ENCODE measurements around the gene AUH.
A peak's percentile ranks its signal among the peaks of the same experiment; 100 is the strongest.
"Not testable (repeated sequence)": the region's sequence is repeated elsewhere in the genome, so short reads cannot be mapped to it uniquely, and the experiment has no call there.

The AUH gene

DNA sequence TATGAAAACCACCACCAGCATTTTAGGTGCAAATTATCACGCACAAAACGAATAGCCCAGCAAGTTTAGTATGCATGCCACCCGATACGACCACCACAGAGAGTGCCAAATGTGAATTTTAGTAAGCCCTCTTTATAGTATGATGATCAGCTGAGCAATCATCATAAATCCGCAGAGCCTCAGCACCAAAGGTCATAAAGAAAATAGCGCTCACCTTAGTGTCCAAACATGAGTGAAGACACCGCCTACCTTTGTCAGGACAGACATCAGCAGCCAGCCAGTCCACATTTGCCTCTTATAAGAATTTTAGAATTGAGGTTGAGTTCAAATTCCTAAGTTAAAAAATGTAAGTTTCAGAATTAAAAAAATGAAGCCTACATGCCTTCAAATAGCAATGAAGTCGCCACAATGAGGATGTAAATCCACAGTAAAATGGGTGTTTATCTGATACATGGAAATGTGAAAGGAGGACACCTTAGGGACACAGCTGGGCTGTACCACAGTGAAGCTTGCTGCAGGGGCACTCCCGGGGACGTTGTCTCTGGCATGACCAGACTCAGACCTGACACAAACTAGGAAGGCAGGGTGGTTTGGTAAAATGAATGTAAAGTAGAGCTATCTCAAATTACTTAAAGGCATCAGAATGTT, 149.0 kb downstream of the AUH start:
- peaks cover 7% of the 10 kb centered on the region for H3K36me3 Mint-ChIP-seq
- no peaks in the 10 kb centered on the region for H3K9me3 Mint-ChIP-seq (ENCODE audit: low read depth)
- peaks cover 43% of the 10 kb centered on the region for H3K4me1 Mint-ChIP-seq (ENCODE audit: low read depth)
- H3K27ac Mint-ChIP-seq: peak overlapping the region; percentile 97
- peak overlapping the region; percentile 10 for H3K4me3 Mint-ChIP-seq
- no peaks in the 10 kb centered on the region for H3K27me3 Mint-ChIP-seq

DNA sequence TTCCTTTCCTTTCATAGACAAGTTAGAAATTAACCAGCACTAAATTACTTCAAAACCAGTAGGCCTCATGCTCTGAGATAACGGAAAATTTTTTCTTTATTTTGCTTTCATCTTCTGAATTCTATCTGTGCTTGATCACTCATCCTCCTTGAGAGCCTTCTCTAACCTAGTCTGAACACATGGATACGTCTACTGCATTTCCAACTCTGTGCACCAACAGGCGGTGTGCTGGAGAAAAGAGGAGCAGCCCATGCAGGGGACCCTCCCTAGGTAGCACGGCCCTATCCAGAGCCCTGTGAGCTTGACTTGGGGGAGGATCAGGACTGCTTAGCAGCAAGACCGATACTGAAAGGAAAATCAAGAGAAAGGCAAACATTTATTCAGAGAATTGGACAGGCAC, 149.8 kb downstream of the AUH start:
- Mint-ChIP-seq H3K36me3 (peaks cover 4% of the 10 kb centered on the region), H3K4me3 (peak overlapping the region; percentile 44), H3K4me1 (ENCODE audit: low read depth) (peaks cover 51% of the 10 kb centered on the region), H3K27me3 (no peaks in the 10 kb centered on the region), H3K27ac (peak overlapping the region; percentile 97), H3K9me3 (ENCODE audit: low read depth) (no peaks in the 10 kb centered on the region)

DNA sequence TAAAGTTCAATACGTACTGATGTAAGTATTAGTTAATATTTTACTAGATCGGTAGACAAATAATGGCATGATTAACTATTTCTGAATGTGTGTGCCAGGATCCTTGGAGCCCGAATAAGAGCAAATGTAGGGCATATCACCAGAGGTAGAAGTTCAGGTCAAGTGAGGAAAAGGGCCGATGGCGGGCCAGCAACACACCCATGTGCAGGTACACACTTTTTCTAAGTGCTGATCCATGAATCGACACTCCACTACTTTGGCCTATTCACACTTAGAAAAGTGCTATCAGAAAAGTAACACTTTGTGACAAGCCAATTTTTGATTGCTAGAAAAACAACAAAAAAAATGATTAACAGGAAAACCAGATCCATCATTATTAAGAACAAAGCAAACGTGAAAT, 150.3 kb downstream of the AUH start:
- no peaks in the 10 kb centered on the region for H3K9me3 Mint-ChIP-seq (ENCODE audit: low read depth)
- peak overlapping the region; percentile 44 for H3K4me3 Mint-ChIP-seq
- peaks cover 56% of the 10 kb centered on the region for H3K4me1 Mint-ChIP-seq (ENCODE audit: low read depth)
- H3K27me3 Mint-ChIP-seq: no peaks in the 10 kb centered on the region
- H3K36me3 Mint-ChIP-seq: peaks cover 4% of the 10 kb centered on the region
- peak overlapping the region; percentile 97 for H3K27ac Mint-ChIP-seq

DNA sequence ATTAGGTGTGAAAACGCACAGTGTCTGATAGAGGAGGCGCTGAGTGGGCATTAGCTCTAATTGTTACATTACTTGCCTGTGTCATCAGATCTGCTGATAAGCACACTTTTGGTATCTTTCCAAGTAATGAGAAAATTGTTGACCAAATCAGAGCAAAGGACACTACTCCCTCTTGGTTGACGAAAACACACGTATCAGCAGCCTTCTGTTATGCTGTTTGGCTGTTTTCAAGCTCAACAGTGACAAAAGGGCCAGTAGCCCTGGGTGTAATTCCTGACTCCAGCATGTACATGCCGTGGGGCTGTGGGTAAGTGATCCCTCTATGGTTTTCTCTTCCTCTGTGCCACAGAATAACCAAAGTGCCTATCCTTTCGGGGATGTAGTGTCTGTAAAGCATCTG, 151.4 kb downstream of the AUH start:
- Mint-ChIP-seq H3K4me3 (no peak overlapping the region), H3K36me3 (peaks cover 2% of the 10 kb centered on the region), H3K9me3 (ENCODE audit: low read depth) (no peaks in the 10 kb centered on the region), H3K27me3 (no peaks in the 10 kb centered on the region), H3K4me1 (ENCODE audit: low read depth) (peaks cover 59% of the 10 kb centered on the region), H3K27ac (peak overlapping the region; percentile 73)

DNA sequence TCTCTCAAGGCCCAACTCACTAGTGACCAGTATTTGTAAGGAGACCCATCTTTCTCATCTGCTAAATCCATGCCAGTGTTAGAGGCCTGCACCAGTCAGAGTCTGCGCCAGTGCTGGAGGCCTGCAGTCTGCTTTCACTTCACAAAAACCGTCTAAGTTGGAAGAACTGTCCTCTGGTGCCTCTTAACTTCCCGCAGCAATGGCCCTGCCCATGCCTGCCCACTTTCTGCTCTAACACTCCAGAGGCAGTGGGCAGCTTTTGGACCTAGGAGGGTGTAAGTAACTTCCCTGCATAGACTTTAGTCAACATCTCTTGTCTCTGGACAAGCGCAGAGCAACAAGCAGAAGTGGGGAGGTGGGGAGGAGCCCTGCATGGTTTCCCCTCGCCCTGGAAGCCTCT, 152.9 kb downstream of the AUH start:
- Mint-ChIP-seq H3K36me3 (peaks cover 2% of the 10 kb centered on the region), H3K4me1 (ENCODE audit: low read depth) (peaks cover 61% of the 10 kb centered on the region), H3K4me3 (peak overlapping the region; percentile 75), H3K27ac (peak overlapping the region; percentile 99), H3K9me3 (ENCODE audit: low read depth) (no peaks in the 10 kb centered on the region), H3K27me3 (no peaks in the 10 kb centered on the region)

DNA sequence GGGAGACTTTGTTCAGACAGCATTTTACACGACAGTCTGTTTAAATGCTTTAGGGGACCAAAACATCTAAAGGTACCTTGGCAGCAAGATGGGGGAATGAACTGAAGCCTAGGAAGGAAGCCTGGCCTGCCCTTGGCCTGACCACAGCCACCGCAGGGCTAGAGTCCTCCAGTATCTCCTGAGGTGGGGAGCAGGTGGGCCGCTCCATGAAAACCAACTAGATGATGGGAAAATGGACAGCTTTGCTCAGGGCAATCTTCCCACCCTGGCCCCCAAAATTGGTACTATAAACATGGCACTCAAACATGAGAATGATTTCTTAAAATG, 153.3 kb downstream of the AUH start:
- Mint-ChIP-seq H3K4me1 (ENCODE audit: low read depth) (peaks cover 61% of the 10 kb centered on the region), H3K4me3 (peak overlapping the region; percentile 75), H3K36me3 (peaks cover under 1% of the 10 kb centered on the region), H3K9me3 (ENCODE audit: low read depth) (no peaks in the 10 kb centered on the region), H3K27me3 (no peaks in the 10 kb centered on the region), H3K27ac (peak overlapping the region; percentile 99)

DNA sequence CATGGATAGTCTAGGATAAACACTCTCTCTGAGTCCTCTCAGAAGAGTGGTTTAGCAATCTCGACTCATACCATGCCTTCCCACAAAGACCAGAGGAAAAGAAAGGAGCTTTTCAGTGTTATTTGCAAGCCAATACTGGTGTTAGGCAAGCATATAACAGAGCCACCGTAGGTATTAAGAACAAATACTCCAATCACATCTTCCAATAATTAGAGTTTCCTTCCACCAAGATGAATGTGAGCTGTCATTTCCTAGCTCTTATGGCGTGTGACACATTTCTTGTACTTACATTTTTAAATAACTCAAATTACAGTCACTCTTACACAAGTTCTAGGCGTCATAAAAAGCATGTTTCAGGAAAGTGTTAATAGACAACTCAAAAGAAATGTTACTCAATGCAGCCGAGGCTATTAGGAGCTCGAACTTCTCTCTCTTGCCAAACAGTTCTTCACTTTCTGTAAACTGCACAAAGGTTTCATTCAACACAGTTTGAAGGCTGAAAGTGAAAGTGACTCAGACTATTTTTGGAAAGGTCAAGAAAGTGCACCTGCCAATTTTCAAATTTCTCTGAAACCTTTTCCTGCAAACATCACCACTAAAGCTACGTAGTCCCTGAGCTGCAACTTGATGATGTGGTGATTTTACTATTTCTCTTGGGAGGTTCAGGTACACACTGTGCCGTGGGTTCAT, 153.8 kb downstream of the AUH start:
- H3K4me3 Mint-ChIP-seq: peak overlapping the region; percentile 75
- no peaks in the 10 kb centered on the region for H3K27me3 Mint-ChIP-seq
- H3K9me3 Mint-ChIP-seq (ENCODE audit: low read depth): no peaks in the 10 kb centered on the region
- H3K4me1 Mint-ChIP-seq (ENCODE audit: low read depth): peaks cover 60% of the 10 kb centered on the region
- no peaks in the 10 kb centered on the region for H3K36me3 Mint-ChIP-seq
- peak overlapping the region; percentile 99 for H3K27ac Mint-ChIP-seq

DNA sequence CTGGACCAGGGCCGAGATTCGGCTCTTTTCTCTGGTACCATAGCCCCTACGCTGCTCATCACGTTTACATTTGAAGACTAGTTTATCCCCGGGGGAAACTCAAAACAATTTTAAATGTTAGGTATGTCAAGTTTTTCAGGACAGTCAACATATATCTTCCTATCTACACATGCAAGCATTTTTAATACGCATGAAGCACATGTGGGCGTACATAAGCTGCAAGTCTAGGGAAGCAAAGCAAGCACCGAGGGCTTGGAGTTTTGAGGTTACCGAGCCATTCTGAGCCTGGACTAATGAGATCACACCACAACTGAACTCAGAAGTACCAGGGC, 154.4 kb downstream of the AUH start:
- H3K36me3 Mint-ChIP-seq: no peaks in the 10 kb centered on the region
- H3K9me3 Mint-ChIP-seq (ENCODE audit: low read depth): no peaks in the 10 kb centered on the region
- H3K27me3 Mint-ChIP-seq: no peaks in the 10 kb centered on the region
- H3K27ac Mint-ChIP-seq: peak overlapping the region; percentile 99
- H3K4me1 Mint-ChIP-seq (ENCODE audit: low read depth): peaks cover 55% of the 10 kb centered on the region
- H3K4me3 Mint-ChIP-seq: peak overlapping the region; percentile 75

DNA sequence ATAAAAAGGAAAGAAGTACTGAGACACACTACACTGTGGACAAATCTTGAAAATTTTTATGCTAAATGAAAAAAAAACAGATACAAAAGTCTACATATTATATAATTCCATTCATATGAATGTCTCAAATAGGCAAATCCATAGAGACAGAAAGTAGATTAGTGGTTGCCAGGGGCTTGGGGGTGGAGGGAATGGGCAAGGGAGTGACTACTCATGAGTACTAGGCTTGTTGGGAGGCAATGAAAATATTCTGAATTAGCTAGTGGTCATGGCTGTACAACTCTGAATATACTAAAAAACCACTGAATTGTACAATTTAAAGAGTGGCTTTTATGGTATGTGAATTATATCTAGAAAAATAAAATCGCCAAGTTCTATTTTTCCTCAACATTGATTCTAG, 154.9 kb downstream of the AUH start:
- H3K4me3 Mint-ChIP-seq: no peak overlapping the region
- H3K27me3 Mint-ChIP-seq: no peaks in the 10 kb centered on the region
- H3K36me3 Mint-ChIP-seq: peaks cover 4% of the 10 kb centered on the region
- H3K27ac Mint-ChIP-seq: peak overlapping the region; percentile 99
- H3K9me3 Mint-ChIP-seq (ENCODE audit: low read depth): no peaks in the 10 kb centered on the region
- H3K4me1 Mint-ChIP-seq (ENCODE audit: low read depth): peaks cover 49% of the 10 kb centered on the region

DNA sequence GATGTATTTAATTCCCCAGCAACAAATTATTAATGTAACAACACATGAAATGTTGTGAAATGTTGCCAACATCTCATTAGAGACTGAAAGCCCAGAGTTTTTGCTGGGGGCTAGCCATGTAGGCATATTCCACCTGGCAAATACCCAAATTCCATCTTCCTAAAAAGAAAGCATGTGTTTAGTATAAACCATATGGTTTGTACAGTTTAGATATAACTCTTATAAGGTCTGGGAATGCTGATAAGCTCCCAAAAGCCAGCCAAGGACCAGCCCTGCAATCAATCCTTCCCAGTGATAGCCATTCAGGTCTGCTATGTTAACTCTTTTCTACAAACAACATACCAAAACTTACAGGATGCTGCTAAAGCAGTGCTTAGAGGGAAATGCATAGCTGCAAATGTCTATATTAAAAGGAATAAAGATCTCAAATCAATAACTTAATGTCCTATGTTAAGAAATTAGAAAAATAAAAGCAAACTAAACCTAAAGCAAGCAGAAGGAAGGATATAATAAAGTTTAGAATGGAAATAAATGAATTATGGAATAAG, 158.9 kb downstream of the AUH start:
- Mint-ChIP-seq H3K9me3 (ENCODE audit: low read depth) (peaks cover 13% of the 10 kb centered on the region), H3K27ac (no peak overlapping the region), H3K36me3 (peaks cover 23% of the 10 kb centered on the region), H3K27me3 (no peaks in the 10 kb centered on the region), H3K4me1 (ENCODE audit: low read depth) (peaks cover 43% of the 10 kb centered on the region), H3K4me3 (no peak overlapping the region)

DNA sequence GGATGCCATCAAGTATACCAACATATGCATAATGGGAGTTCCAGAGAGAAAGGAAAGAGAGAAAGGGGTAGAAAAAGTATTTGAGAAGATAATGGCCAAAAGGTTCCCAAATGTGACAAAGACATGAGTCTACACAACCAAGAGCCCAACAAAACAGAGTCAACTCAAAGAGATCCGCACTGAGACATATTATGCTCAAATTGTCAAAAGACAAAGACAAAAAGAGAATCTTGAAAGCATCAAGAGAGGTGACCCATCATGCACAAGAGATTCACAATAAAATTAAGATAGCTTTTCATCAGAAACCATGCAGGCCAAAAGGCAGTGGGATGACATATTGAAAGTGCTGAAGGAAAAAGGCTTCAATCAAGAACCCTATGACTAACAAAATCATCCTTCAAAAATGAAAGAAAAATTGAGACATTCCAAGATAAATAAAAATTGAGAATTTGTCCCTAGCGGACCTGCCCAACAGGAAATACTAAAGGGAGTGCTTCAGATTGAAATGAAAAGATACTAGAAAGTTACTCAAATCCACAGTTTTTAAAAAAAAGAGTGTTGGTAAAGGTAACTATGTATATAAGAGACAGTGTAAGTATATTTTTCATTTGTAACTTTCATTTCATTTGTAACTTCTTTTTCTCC, 160.9 kb downstream of the AUH start:
- peaks cover 23% of the 10 kb centered on the region for H3K36me3 Mint-ChIP-seq
- peaks cover 28% of the 10 kb centered on the region for H3K4me1 Mint-ChIP-seq (ENCODE audit: low read depth)
- no peaks in the 10 kb centered on the region for H3K27me3 Mint-ChIP-seq
- H3K27ac Mint-ChIP-seq: peak overlapping the region; percentile 83
- peak overlapping the region; percentile 8 for H3K4me3 Mint-ChIP-seq
- peaks cover 13% of the 10 kb centered on the region for H3K9me3 Mint-ChIP-seq (ENCODE audit: low read depth)

DNA sequence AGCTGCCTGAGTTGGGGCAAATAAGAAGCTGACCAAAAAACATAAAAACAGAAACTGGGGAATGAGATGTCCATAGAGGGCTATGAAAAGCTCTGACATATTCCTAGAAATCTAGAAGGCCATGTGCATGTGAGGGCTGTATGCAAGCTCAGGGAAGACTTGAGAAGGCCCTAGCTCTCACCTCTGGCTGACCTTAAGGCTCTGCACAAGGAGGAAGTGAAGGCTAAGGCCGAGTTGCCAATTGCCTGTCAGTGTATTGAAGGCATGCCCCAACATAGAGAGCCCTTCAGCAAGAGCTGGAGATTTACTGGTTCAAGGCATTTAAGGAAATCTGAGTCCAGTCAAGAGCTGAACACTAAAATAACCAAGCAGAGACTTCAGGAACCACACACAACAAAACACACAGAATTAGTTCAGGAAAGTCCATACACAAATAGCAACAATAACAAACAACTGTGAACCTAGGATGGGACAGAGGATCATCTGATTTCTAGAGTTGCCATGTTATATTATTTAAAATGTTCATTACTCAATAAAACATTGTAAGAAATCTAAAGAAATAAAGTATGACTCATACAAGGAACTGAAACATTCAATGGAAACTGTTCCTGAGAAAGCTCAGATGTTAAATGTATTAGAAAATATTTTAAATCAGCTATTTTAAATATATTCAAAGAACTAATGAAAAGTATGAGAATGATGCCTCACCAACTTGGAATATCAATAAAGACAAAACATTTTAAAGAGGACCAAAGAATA, 161.8 kb downstream of the AUH start:
- H3K9me3 Mint-ChIP-seq (ENCODE audit: low read depth): peaks cover 13% of the 10 kb centered on the region
- H3K27ac Mint-ChIP-seq: peak overlapping the region; percentile 83
- peaks cover 34% of the 10 kb centered on the region for H3K4me1 Mint-ChIP-seq (ENCODE audit: low read depth)
- H3K36me3 Mint-ChIP-seq: peaks cover 23% of the 10 kb centered on the region
- no peaks in the 10 kb centered on the region for H3K27me3 Mint-ChIP-seq
- H3K4me3 Mint-ChIP-seq: no peak overlapping the region

DNA sequence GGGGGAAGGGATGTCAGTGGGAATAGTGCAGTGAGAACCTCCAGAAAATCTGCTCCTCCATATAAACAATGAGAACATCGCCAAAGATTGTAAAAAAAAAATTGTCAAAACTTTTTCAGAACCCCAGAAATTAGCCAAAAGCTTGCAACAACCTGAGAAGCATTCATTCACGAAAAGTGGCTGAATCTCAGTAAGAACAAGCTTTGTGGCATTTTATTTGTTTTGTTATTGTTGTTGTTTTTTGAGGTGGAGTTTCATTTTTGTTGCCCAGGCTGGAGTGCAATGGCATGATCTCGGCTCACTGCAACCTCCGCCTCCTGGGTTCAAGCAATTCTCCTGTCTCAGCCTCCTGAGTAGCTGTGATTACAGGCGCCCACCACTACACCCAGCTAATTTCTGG, 162.8 kb downstream of the AUH start:
- H3K27ac Mint-ChIP-seq: peak overlapping the region; percentile 12
- peaks cover 23% of the 10 kb centered on the region for H3K36me3 Mint-ChIP-seq
- H3K27me3 Mint-ChIP-seq, H3K4me3 Mint-ChIP-seq: not testable (repeated sequence)
- peaks cover 13% of the 10 kb centered on the region for H3K9me3 Mint-ChIP-seq (ENCODE audit: low read depth)
- peaks cover 42% of the 10 kb centered on the region for H3K4me1 Mint-ChIP-seq (ENCODE audit: low read depth)

DNA sequence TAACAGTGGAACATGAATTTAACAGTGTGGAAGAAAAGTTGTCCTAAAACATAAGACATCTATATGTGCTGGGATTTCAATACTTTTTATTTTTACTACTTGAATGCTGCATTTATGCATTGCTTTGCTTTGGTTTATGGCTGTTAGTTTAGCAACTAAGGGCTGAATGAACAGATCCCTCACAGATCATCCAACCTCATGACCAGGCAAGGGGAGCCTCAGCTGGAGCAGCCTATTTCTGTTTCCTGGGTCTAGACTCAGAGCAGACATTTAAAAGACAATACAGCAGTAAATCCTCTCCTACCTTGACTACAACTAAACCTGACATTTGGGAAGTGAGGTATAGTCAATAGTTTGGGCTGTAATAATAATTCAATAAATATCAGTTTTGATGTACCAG, 163.3 kb downstream of the AUH start:
- Mint-ChIP-seq H3K27ac (peak overlapping the region; percentile 12), H3K4me3 (no peak overlapping the region), H3K4me1 (ENCODE audit: low read depth) (peaks cover 47% of the 10 kb centered on the region), H3K36me3 (peaks cover 23% of the 10 kb centered on the region), H3K27me3 (no peaks in the 10 kb centered on the region), H3K9me3 (ENCODE audit: low read depth) (peaks cover 13% of the 10 kb centered on the region)

All from activated naive CD8-positive, alpha-beta T cell (primary cell).